GM12801 (cell line): Measurements from ENCODE around the gene AOPEP.

Source experiments
- TF ChIP-seq, protein P1 (sequence below): IDR thresholded peaks from one replicate; pipeline ENCODE4 v1.5.1; 2011; ENCODE audit warnings: control low read depth; ENCODE audit not compliant: insufficient read length; ENCODE audit errors: extremely low read depth

AOPEP gene

DNA sequence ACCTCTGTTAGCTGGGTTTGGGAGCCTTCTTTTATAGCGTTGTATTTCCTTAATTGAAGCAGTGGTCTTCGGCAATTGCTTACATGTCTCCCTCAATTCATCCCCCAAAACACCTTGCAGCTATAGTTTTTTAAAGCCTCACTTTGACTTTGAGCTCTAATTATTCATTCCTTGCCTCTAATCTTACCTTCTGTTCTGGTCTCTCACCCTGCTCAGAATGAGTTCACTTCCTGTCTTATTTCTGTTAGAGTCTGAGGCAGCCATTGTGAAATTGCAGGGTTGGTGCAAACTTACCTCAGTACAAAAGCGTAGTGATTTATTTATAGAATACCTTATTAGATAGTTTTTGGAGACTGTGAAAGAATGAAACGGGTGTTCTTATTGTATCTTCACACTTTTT lies 35.0 kb downstream of the AOPEP start:
- TF ChIP-seq, protein P1, sequence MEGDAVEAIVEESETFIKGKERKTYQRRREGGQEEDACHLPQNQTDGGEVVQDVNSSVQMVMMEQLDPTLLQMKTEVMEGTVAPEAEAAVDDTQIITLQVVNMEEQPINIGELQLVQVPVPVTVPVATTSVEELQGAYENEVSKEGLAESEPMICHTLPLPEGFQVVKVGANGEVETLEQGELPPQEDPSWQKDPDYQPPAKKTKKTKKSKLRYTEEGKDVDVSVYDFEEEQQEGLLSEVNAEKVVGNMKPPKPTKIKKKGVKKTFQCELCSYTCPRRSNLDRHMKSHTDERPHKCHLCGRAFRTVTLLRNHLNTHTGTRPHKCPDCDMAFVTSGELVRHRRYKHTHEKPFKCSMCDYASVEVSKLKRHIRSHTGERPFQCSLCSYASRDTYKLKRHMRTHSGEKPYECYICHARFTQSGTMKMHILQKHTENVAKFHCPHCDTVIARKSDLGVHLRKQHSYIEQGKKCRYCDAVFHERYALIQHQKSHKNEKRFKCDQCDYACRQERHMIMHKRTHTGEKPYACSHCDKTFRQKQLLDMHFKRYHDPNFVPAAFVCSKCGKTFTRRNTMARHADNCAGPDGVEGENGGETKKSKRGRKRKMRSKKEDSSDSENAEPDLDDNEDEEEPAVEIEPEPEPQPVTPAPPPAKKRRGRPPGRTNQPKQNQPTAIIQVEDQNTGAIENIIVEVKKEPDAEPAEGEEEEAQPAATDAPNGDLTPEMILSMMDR: no peak

DNA sequence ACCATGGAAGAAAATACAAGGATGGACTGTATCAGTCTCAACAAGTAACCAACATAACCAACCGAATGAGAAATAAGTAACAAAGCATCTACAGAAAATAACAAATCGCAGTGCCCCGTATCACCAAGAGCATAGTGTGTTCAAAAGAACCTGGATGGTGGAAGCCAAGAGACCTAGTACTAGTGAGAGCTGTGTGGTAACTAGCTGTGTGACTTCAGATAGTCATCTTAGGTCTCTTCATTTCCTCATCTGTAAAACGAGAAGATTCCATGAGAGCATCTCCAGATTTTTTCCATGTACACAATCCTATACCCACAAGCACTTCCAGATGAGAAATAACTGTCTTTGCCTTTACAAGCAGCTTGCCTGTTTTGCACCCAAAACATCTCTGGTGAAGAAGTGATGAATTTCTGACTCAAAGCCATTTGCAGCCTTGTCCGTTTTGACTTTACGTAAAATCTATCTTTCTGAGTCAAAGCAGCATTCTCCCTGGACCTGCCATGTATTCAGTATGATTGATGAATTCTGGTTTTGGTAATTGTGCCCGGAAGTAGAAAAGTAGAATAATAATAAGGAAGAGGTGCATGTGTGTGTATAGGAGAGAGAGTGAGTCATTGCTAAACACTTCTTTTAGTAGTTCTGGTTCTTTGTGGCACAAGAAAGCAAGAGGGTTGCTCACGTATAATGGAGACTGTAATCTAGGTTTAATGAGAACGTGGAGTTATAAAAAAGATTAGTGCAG lies 41.0 kb downstream of the AOPEP start:
- TF ChIP-seq, protein P1: no peak

DNA sequence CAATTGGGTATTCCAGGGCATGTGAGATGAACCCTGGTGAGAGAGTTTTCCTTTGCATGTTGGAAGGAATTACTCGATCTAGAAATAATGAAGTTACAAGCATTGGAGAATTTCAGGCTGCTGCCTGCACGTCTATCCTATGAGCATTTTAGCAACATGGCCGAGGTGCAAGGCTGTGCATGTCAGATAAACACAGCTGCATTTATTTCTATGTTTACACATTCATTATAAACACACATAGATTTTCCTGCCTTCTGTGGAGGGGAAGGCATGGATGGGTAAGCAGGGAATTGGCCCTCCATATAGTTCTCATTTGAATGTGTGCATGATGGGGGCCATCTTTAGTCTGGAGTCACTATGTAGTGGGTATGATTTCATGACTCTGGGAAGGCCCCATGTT lies 42.3 kb downstream of the AOPEP start:
- TF ChIP-seq, protein P1: no peak

DNA sequence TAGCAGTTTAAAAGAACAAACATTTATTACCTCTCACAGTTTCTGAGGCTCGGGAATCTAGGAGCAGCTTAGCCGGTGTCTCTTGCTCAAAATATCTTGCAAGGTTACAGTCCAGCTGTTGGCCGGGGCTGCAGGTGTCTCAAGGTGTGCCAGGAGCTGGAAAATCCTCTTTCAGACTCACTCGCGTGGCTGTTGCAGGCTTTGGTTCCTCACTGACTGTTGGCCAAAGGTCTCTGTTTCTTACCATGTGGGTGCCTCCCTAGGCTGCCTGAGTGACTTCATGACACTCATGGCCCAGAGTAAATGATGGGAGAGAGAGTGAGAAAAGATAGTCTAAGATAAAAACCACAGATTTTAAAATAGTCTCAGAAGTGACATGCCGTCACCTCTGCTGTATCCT lies 43.8 kb downstream of the AOPEP start:
- TF ChIP-seq, protein P1: no peak

DNA sequence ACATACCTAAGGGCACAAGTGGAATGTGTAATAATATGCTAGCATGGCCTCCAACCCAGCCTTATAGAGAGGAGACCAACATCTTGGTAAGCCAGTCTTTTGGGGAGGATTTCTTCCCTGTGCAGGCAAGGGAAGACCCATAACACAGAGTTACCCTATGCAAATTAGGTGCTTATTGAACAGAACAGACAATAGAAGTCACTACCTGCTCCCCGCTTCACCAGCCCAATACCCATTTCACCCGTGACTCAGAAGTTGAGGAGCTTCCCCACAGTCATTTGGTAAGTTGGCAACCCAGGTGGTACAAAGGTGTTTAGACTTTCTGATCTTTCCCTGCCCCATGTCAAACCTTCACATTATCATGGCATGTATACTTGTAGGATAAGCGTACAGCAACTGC lies 44.6 kb downstream of the AOPEP start:
- TF ChIP-seq, protein P1: no peak

- TF ChIP-seq, protein P1: no peak
Measured at GRCh38 chr9:94772144-94772543, 45.6 kb downstream of the AOPEP start.

DNA sequence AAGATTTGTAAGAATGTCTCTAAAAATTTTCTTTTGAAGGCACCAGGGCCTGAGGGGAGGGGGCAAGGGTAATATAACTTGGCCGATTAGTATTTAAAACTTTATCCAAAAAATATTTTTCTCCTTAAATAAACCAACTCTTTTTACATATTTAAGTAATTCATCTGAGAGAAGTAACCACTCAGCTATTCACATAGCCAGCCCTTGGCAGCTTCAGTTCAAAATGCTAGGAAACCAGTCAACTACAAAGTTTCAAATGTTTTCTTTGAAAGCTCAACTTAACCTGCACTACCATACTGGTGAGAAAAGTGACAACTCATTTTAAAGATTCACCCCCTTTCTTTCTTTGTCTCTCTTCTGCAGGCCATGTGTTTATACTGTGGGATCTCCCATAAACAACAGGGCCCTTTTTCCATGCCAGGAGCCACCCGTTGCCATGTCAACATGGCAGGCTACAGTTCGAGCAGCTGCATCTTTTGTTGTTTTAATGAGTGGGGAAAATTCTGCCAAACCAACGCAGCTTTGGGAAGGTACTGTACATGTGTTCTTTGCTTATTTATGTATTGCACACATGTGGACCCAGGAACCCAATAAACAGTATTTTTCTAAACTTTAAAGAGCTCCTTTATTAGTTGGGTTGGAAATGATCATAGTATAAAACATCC lies 46.3 kb downstream of the AOPEP start:
- TF ChIP-seq, protein P1: no peak
